Aorta (tissue), 5 donors: Measurements from ENCODE around the gene DRD5. TPM values are rescaled to one million over a fixed set of nuclear protein-coding genes. Genes with fewer than 3 reads are reported as not detected.

Source experiments
- ATAC-seq: fragments of 200-7000 bp; cut with Tn5 transposase; one replicate; pipeline ENCODE4 v1.9.1; 2022; ENCODE audit warnings: moderate library complexity; ENCODE audit not compliant: low FRiP score
- DNase-seq, 2 donors: peaks; one replicate each; pipeline ENCODE4 v3.0.0-alpha.2; 2020
- H3K27ac ChIP-seq, 2 donors: one replicate each; pipeline ENCODE4 v1.5.1; 2013; ENCODE audit warnings: low read length in 2 of 2, mild to moderate bottlenecking in 2 of 2, moderate library complexity in 2 of 2, control low read depth in 1 of 2, inconsistent platforms in 1 of 2, low read depth in 1 of 2
- H3K27me3 ChIP-seq, 2 donors: one replicate each; pipeline ENCODE4 v1.6.1; 2013; ENCODE audit warnings: control low read depth in 1 of 2, low read length in 1 of 2, mild to moderate bottlenecking in 1 of 2, moderate library complexity in 1 of 2; ENCODE audit not compliant: insufficient read depth in 2 of 2, control insufficient read depth in 1 of 2
- H3K36me3 ChIP-seq, 2 donors: one replicate each; pipeline ENCODE4 v1.6.1; 2013; ENCODE audit warnings: control low read depth in 1 of 2, low read length in 1 of 2, mild to moderate bottlenecking in 1 of 2; ENCODE audit not compliant: insufficient read depth in 2 of 2, control insufficient read depth in 1 of 2
- H3K4me1 ChIP-seq, 2 donors: one replicate each; pipeline ENCODE4 v1.6.1; 2013; ENCODE audit warnings: low read length in 2 of 2, control low read depth in 1 of 2, mild to moderate bottlenecking in 1 of 2, moderate library complexity in 1 of 2; ENCODE audit not compliant: insufficient read depth in 2 of 2, control insufficient read depth in 1 of 2
- H3K4me3 ChIP-seq, 2 donors: one replicate each; pipeline ENCODE4 v1.5.1; 2013; ENCODE audit warnings: low read length in 2 of 2, control low read depth in 1 of 2, mild to moderate bottlenecking in 1 of 2
- H3K9me3 ChIP-seq: one replicate; pipeline ENCODE4 v1.6.1; 2013; ENCODE audit warnings: mild to moderate bottlenecking, low read length; ENCODE audit not compliant: control insufficient read depth
- WGBS, 2 donors: extraction: QIAGEN DNeasy Blood & Tissue Kit; methylation state at CpG; one replicate each; pipeline ENCODE4 v1.1.7; 2013; 5-methylcytosine and 5-hydroxymethylcytosine counted together
- intact Hi-C, 2 donors: fragments of 100-400 bp; cut with DNase I; formaldehyde crosslinking; loops; one replicate each; pipeline versions ENCODE4 v1.14.2 to v1.15.0; 2022
- polyA plus RNA-seq, 2 donors: library from polyadenylated mRNA; stranded (reverse); fragments of 200-250 nt; gene quantifications; one replicate each; pipeline ENCODE4 v1.2.3, GENCODE V29; 2013
- total RNA-seq, 2 donors: library from RNA; stranded (reverse); fragmentation: NEBNext Ultra II Directional; extraction: Animal tissue kit (Norgen Biotek cat#: 25700); gene quantifications; one replicate each; pipeline ENCODE4 v1.2.1, GENCODE V29; 2021
- donor health status: healthy with polysubstance abuse.
- donor health status: Bipolar disorder and iron deficiency.
- donor health status: DM: no; HTN: no; CAD: no.
- donor health status: DM: no; HTN: no; CAD: no.
- donor health status: DM: yes; HTN: yes; CAD: no.

Gene DRD5
- total and polyA plus RNA-seq, 4 donors: not detected

DNA sequence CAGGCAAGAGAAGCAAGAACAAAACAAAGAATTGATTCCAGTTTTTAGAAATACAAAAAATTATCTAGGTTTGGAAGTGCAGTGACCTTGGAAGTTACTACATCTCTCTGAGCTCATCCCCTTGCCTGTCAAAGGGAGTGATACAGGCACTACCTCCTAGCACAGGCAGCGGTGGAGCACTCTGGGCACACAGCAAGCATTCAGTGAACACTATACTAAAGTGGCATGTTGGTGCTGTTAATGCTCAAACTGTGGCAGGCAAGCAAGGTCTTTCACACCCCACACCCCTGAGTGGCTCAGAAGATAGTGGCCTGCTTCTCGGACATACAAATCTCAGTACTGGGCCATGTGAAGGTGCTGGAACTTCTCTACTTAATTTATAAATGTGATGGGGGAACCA, 51.2 kb downstream of the DRD5 start:
- WGBS, 2 donors: 84 to 93% methylated on average over 2 of the region's 2 CpGs
- no peak for DNase-seq
- Histone ChIP-seq H3K9me3 (no peaks in the 10 kb centered on the region), H3K27me3 (peaks cover 0 to 2% of the 10 kb centered on the region in 2 donors), H3K4me3 (no peak overlapping the region), H3K4me1 (no peaks in the 10 kb centered on the region), H3K27ac (no peak overlapping the region), H3K36me3 (no peaks in the 10 kb centered on the region)
- no peak for ATAC-seq
- intact Hi-C loops: no loop called here

DNA sequence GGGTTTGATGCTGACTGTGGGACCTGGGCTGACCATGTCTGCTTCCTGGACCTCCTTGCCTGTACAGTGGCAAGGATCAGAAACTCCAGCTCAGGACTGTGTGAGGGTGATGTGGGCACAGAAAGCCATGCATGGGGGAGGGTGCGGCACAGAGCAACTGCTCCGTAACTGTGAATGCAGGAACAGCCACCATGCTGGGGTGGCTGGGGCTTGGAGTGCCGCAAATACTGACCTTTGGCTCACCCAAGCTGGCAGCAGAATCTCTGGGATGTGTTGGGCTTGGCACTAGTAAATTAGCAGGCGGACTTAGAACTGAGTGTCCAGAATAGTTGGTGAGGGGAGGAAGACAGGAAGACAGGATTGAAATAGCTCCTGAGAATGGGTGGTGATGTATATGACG, 52.0 kb downstream of the DRD5 start:
- Histone ChIP-seq H3K4me1 (no peaks in the 10 kb centered on the region), H3K9me3 (no peaks in the 10 kb centered on the region), H3K36me3 (no peaks in the 10 kb centered on the region), H3K4me3 (no peak overlapping the region), H3K27me3 (peaks cover 0 to 2% of the 10 kb centered on the region in 2 donors), H3K27ac (no peak overlapping the region)
- intact Hi-C loops: no loop called here
- WGBS, 2 donors: 72 to 79% methylated on average over 5 of the region's 5 CpGs
- ATAC-seq (no peak), DNase-seq (no peak)

Other genes starting within 250 kb of the DRD5 start
- 10 to 100 TPM; 11.0 to 16.5 TPM for gene SLC2A9, start 239.9 kb downstream of the DRD5 start, total RNA-seq
- 1 to 10 TPM; 2.1 to 8.1 TPM for gene SLC2A9, start 239.9 kb downstream of the DRD5 start, polyA plus RNA-seq